Subcutaneous adipose tissue (tissue), 4 donors: ENCODE results near the gene IL12B. TPM values are rescaled to one million over a fixed set of nuclear protein-coding genes. Genes with fewer than 3 reads are reported as not detected.

Experiments used
- CTCF ChIP-seq: fragments of 450-650 bp; IDR thresholded peaks from one replicate; pipeline ENCODE4 v1.5.1; 2016; ENCODE audit warnings: low read depth, mild to moderate bottlenecking, control low read depth, antibody characterized with exemption, moderate library complexity
- total RNA-seq, 4 donors: library from RNA; depleted of rRNA; stranded (reverse); fragments of >200 nt; gene quantifications; one replicate each; pipeline ENCODE4 v1.1.0, GENCODE V29; 2016

IL12B gene
- total RNA-seq, 4 donors from 2014 or later, result not detected

DNA sequence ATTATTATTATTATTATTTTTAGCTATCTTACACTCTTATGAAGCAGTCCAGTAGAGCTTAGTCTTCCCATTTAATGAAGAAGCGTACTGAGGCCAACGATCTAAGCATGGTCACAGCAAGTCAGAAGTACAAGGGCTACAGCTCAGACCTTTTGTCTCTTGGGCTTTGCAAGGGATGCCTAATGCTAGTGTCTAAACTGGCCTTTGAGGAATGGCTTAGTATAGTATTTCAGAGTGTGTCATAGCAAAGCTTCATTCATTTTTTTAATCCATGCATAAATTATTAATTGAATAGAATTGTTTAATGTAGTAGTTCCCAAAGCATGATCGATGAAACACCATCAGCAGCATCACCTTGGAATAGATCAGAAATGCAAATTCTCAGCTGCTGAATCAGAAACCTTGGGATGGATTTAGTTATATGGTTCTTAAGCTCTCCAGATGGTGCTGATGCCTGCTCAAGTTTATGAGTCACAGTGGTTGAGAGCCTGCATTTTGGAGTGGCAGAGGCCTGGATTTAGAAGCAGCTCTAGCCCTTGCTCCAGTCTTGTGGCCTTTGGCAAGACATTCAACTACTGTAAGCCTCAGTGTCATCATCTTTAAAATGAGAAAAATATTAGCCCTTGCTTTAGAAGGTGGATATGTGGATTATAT lies 6.1 kb downstream of the IL12B start:
- no peak for TF ChIP-seq CTCF

DNA sequence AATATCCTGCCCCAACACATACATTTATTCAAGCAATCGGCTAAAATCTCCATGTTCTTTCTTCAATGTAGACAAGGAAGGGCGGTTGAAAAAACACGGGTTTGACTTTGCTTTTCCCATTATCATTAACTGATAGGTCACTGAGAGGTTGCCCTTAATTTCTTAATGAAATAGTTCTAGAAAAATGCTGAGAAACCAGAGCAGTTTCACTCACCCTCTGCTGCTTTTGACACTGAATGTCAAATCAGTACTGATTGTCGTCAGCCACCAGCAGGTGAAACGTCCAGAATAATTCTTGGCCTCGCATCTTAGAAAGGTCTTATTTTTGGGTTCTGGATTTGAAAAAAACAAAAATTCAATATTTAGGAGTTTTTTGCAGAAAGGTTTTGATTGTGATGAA lies 8.1 kb downstream of the IL12B start:
- TF ChIP-seq CTCF, result no peak

DNA sequence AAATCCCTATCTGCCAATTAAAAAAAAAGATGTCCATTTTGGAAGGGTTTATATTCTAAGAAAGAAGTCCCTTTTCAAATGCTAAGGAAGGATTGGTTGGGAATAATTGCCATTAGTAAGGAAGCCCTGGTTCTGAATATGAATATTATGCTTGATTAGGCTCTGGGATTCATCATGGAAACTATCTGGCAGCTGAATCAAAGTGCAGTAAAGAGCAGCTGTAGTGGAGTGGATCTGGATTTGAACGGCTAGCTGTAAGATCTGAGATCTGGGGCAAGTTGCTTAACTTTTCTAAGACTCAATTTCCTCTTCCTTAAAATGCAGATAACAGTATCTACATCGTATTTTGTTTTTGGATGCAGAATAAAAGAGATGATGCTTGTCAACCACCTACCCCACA lies 10.5 kb downstream of the IL12B start:
- no peak for TF ChIP-seq CTCF

- TF ChIP-seq CTCF, result no peak
Measured at GRCh38 chr5:159319363-159319762, 10.9 kb downstream of the IL12B start.

GRCh38 chr5:159318448-159318847 lies 11.8 kb downstream of the IL12B start:
- TF ChIP-seq CTCF, result no peak

GRCh38 chr5:159317849-159318248 lies 12.4 kb downstream of the IL12B start:
- TF ChIP-seq CTCF, result no peak

GRCh38 chr5:159316519-159317383 lies 13.5 kb downstream of the IL12B start:
- no peak for TF ChIP-seq CTCF
